HEK293 (cell line): Measurements from ENCODE around the gene NUDT22.

Experiments
- ATF2 ChIP-seq: fragments of 450-650 bp; formaldehyde crosslinking; IDR thresholded peaks from 2 replicates; pipeline ENCODE4 v1.5.1; 2016; ENCODE audit warnings: missing biosample characterization, missing genetic modification characterization, low read depth
- ZBTB49 ChIP-seq: fragments of 450-650 bp; formaldehyde crosslinking; IDR thresholded peaks from 2 replicates; pipeline ENCODE4 v1.5.1; 2016; ENCODE audit warnings: missing biosample characterization, missing genetic modification characterization, low read depth

- TF ChIP-seq ZBTB49 (no peak), ATF2 (tag by site-specific recombination) (no peak)
These were observed 19.4 kb upstream of the NUDT22 start, which contains the start of gene FERMT3 for GRCh38 chr11:64206457-64207255.
